ENCODE data around the gene SEL1L3.

GRCh38 chr4:25870081-25870480 is 7.3 kb upstream of the SEL1L3 start:
- no peak for TF ChIP-seq POLR2A (IDR thresholded peaks at IDR 0.05; ENCODE audit: low read depth, low read length)
- no peak for TF ChIP-seq POLR2AphosphoS5 (IDR thresholded peaks at IDR 0.05; ENCODE audit: low read depth, low read length)
- TF ChIP-seq POU2F2 (IDR thresholded peaks at IDR 0.05; ENCODE audit: low read depth, low read length) = 0 out of 2 replicates have a peak, but pooled peaks have one; percentile 16
- TF ChIP-seq PAX5 (IDR thresholded peaks at IDR 0.05; ENCODE audit: insufficient read depth, low read length, severe bottlenecking) = peak; percentile 62

Measured in GM12891 (cell line).